Neural progenitor cell (in vitro differentiated cells): ENCODE measurements around the gene ULBP2. TPM values are rescaled to one million over a fixed set of nuclear protein-coding genes. Genes with fewer than 3 reads are reported as not detected.
"Not testable (repeated sequence)": the region's sequence is repeated elsewhere in the genome, so short reads cannot be mapped to it uniquely, and the experiment has no call there.

Experiments
- DNase-seq: peaks from one replicate; pipeline ENCODE4 v3.0.0-alpha.2; 2016; ENCODE audit warnings: low spot score
- H2AFZ ChIP-seq: fragments of 200-600 bp; sonication (generic); replicated peaks from 2 replicates; pipeline ENCODE4 v1.6.1; 2016; ENCODE audit warnings: antibody characterized with exemption
- H3F3A ChIP-seq: fragments of 200-600 bp; sonication (generic); 2 replicates; pipeline ENCODE4 v1.6.1; 2016; ENCODE audit warnings: antibody characterized with exemption, low read depth
- H3K27ac ChIP-seq: fragments of 200-600 bp; sonication (generic); 2 replicates; pipeline ENCODE4 v1.5.1; 2016; ENCODE audit warnings: mild to moderate bottlenecking
- H3K27me3 ChIP-seq: fragments of 200-600 bp; sonication (generic); 2 replicates; pipeline ENCODE4 v1.6.1; 2016; ENCODE audit warnings: mild to moderate bottlenecking, moderate library complexity
- H3K36me3 ChIP-seq: fragments of 200-600 bp; sonication (generic); 2 replicates; pipeline ENCODE4 v1.5.1; 2016
- H3K4me1 ChIP-seq: fragments of 200-600 bp; sonication (generic); 2 replicates; pipeline ENCODE4 v1.6.1; 2016; ENCODE audit warnings: mixed run types
- H3K4me2 ChIP-seq: fragments of 200-600 bp; sonication (generic); 2 replicates; pipeline ENCODE4 v1.6.1; 2016
- H3K4me3 ChIP-seq: fragments of 200-600 bp; sonication (generic); 2 replicates; pipeline ENCODE4 v1.5.1; 2016
- H3K79me2 ChIP-seq: fragments of 200-600 bp; sonication (generic); 2 replicates; pipeline ENCODE4 v1.6.1; 2016; ENCODE audit warnings: low read depth
- H3K9ac ChIP-seq: fragments of 200-600 bp; sonication (generic); 2 replicates; pipeline ENCODE4 v1.6.1; 2016
- H3K9me3 ChIP-seq: fragments of 200-600 bp; sonication (generic); 2 replicates; pipeline ENCODE4 v1.5.1; 2016; ENCODE audit warnings: low read depth
- H4K20me1 ChIP-seq: fragments of 200-600 bp; sonication (generic); 2 replicates; pipeline ENCODE4 v1.6.1; 2016; ENCODE audit warnings: low read depth
- H3K27ac Mint-ChIP-seq: 3 replicates; pipeline ENCODE4 v1.8.0; 2021; ENCODE audit warnings: mixed read lengths
- H3K27me3 Mint-ChIP-seq: 2 replicates; pipeline ENCODE4 v1.8.0; 2022; ENCODE audit warnings: low read depth, mild to moderate bottlenecking, inconsistent platforms, moderate library complexity, mixed read lengths; ENCODE audit not compliant: insufficient read depth
- H3K36me3 Mint-ChIP-seq: 3 replicates; pipeline ENCODE4 v1.8.0; 2021; ENCODE audit warnings: mixed read lengths
- H3K4me1 Mint-ChIP-seq: 3 replicates; pipeline ENCODE4 v1.8.0; 2021; ENCODE audit warnings: mixed read lengths
- H3K4me3 Mint-ChIP-seq: 3 replicates; pipeline ENCODE4 v1.8.0; 2021; ENCODE audit warnings: mild to moderate bottlenecking, moderate library complexity, mixed read lengths
- H3K9me3 Mint-ChIP-seq: 3 replicates; pipeline ENCODE4 v1.8.0; 2020; ENCODE audit warnings: mixed read lengths
- EZH2 ChIP-seq: fragments of 200-600 bp; sonication (generic); IDR thresholded peaks from 2 replicates; pipeline ENCODE4 v1.6.1; 2017; ENCODE audit warnings: antibody characterized with exemption, mild to moderate bottlenecking, moderate library complexity
- EZH2phosphoT487 ChIP-seq: fragments of 200-600 bp; sonication (generic); IDR thresholded peaks from 2 replicates; pipeline ENCODE4 v1.6.1; 2017; ENCODE audit warnings: antibody characterized with exemption
- total RNA-seq: library from RNA; depleted of rRNA; stranded (reverse); fragments of >200 nt; gene quantifications from 2 replicates; pipeline ENCODE4 v1.2.3, GENCODE V29; 2015; ENCODE audit warnings: low replicate concordance

The ULBP2 gene
- total RNA-seq, 1 donor from 2014 or later: not detected

- H3K9me3 ChIP-seq, H3K4me3 ChIP-seq, H3K79me2 ChIP-seq, H3K9ac ChIP-seq, H3K36me3 ChIP-seq, DNase-seq, H3K4me2 ChIP-seq, H3K27ac ChIP-seq, H3F3A ChIP-seq, H3K9me3 Mint-ChIP-seq, H3K4me3 Mint-ChIP-seq, H3K27ac Mint-ChIP-seq, H3K4me1 ChIP-seq, H3K4me1 Mint-ChIP-seq, H3K36me3 Mint-ChIP-seq, H2AFZ ChIP-seq: not testable (repeated sequence)
- peaks cover 72% of the 10 kb centered on the region for H3K27me3 Mint-ChIP-seq
- Histone ChIP-seq H4K20me1 (peaks cover 11% of the 10 kb centered on the region), H3K27me3 (peaks cover 100% of the 10 kb centered on the region)
- peak; percentile 38 for TF ChIP-seq EZH2phosphoT487
- TF ChIP-seq EZH2: peak; percentile 65
Observed at GRCh38 chr6:149954328-149954983, 12.6 kb downstream of the ULBP2 start.

- H3F3A ChIP-seq, H2AFZ ChIP-seq, H3K4me1 ChIP-seq, H3K27ac Mint-ChIP-seq, H3K4me1 Mint-ChIP-seq, H3K9me3 Mint-ChIP-seq, H3K9ac ChIP-seq, H3K4me3 ChIP-seq, H3K4me2 ChIP-seq, H3K36me3 Mint-ChIP-seq, H3K36me3 ChIP-seq, H3K4me3 Mint-ChIP-seq, H3K9me3 ChIP-seq, DNase-seq, H3K79me2 ChIP-seq, H3K27ac ChIP-seq: not testable (repeated sequence)
- H4K20me1 ChIP-seq: peaks cover 11% of the 10 kb centered on the region
- H3K27me3 ChIP-seq: peaks cover 100% of the 10 kb centered on the region
- H3K27me3 Mint-ChIP-seq: peaks cover 66% of the 10 kb centered on the region
- peak; percentile 84 for TF ChIP-seq EZH2
- TF ChIP-seq EZH2phosphoT487: peak; percentile 66
Observed at GRCh38 chr6:149954984-149955653, 13.3 kb downstream of the ULBP2 start.

- not testable (repeated sequence) for H3K36me3 ChIP-seq, H3K79me2 ChIP-seq, H3K9me3 ChIP-seq, H3K4me1 Mint-ChIP-seq, H3K27ac Mint-ChIP-seq, H2AFZ ChIP-seq, H3K4me2 ChIP-seq, H3F3A ChIP-seq, DNase-seq, H3K36me3 Mint-ChIP-seq, H3K9me3 Mint-ChIP-seq, H3K4me3 ChIP-seq, H3K27ac ChIP-seq, H3K9ac ChIP-seq, H3K4me3 Mint-ChIP-seq, H3K4me1 ChIP-seq
- peaks cover 11% of the 10 kb centered on the region for H4K20me1 ChIP-seq
- peak; percentile 19 for TF ChIP-seq EZH2
- peak; percentile 21 for TF ChIP-seq EZH2phosphoT487
- peaks cover 66% of the 10 kb centered on the region for H3K27me3 Mint-ChIP-seq
- H3K27me3 ChIP-seq: peaks cover 100% of the 10 kb centered on the region
Observed at GRCh38 chr6:149955654-149956317, 14.0 kb downstream of the ULBP2 start.

GRCh38 chr6:149958124-149958523 is 16.3 kb downstream of the ULBP2 start:
- not testable (repeated sequence) for H3K27ac Mint-ChIP-seq, H3F3A ChIP-seq, H3K4me3 Mint-ChIP-seq, H3K4me2 ChIP-seq, H3K4me1 Mint-ChIP-seq, H3K4me1 ChIP-seq, DNase-seq, H3K36me3 ChIP-seq, H3K27ac ChIP-seq, H3K9me3 Mint-ChIP-seq, H2AFZ ChIP-seq, H3K36me3 Mint-ChIP-seq, H3K4me3 ChIP-seq, H4K20me1 ChIP-seq, H3K9me3 ChIP-seq, H3K79me2 ChIP-seq, H3K9ac ChIP-seq
- H3K27me3 Mint-ChIP-seq: peaks cover 66% of the 10 kb centered on the region
- H3K27me3 ChIP-seq: peaks cover 100% of the 10 kb centered on the region

GRCh38 chr6:149959806-149960205 is 18.0 kb downstream of the ULBP2 start:
- H3K36me3 Mint-ChIP-seq, H3K79me2 ChIP-seq, H3K27ac Mint-ChIP-seq, H3K9me3 ChIP-seq, DNase-seq, H3K9me3 Mint-ChIP-seq, H3K9ac ChIP-seq, H3K36me3 ChIP-seq, H3K4me1 ChIP-seq, H3K4me3 ChIP-seq, H3F3A ChIP-seq, H2AFZ ChIP-seq, H3K27ac ChIP-seq, H3K4me2 ChIP-seq, H3K4me3 Mint-ChIP-seq: not testable (repeated sequence)
- Histone ChIP-seq H4K20me1 (peaks cover 14% of the 10 kb centered on the region), H3K27me3 (peaks cover 100% of the 10 kb centered on the region)
- Mint-ChIP-seq H3K4me1 (peaks cover 15% of the 10 kb centered on the region), H3K27me3 (peaks cover 73% of the 10 kb centered on the region)
